Measurements from ENCODE around the gene ZNF576. TPM values are rescaled to one million over a fixed set of nuclear protein-coding genes. Genes with fewer than 3 reads are reported as not detected.

ZNF576 gene
- total RNA-seq, 1 donor from 2014 or later: 12.6 TPM

GRCh38 chr19:43589277-43589676, 7.1 kb upstream of the ZNF576 start:
- DNase-seq (ENCODE audit: low spot score in 2 of 2, unreplicated experiment in 2 of 2): no peak
- TF ChIP-seq CTCF (IDR thresholded peaks at IDR 0.05; ENCODE audit: unreplicated experiment): no peak
- Mint-ChIP-seq H3K36me3 (peaks cover 36% of the 10 kb centered on the region), H3K9me3 (no peaks in the 10 kb centered on the region), H3K27ac (peak overlapping the region; percentile 17), H3K4me3 (no peak overlapping the region), H3K27me3 (ENCODE audit: low read depth) (no peaks in the 10 kb centered on the region), H3K4me1 (peaks cover 9% of the 10 kb centered on the region)

- Mint-ChIP-seq H3K4me1 (peaks cover 9% of the 10 kb centered on the region), H3K9me3 (no peaks in the 10 kb centered on the region), H3K36me3 (peaks cover 34% of the 10 kb centered on the region), H3K4me3 (no peak overlapping the region), H3K27ac (peak overlapping the region; percentile 17), H3K27me3 (ENCODE audit: low read depth) (no peaks in the 10 kb centered on the region)
- no peak for TF ChIP-seq CTCF (IDR thresholded peaks at IDR 0.05; ENCODE audit: unreplicated experiment)
- no peak for DNase-seq (ENCODE audit: low spot score in 2 of 2, unreplicated experiment in 2 of 2)
Measured at GRCh38 chr19:43589678-43590077, 6.7 kb upstream of the ZNF576 start.

- no peak overlapping the region for H3K27ac Mint-ChIP-seq
- no peak overlapping the region for H3K4me3 Mint-ChIP-seq
- no peaks in the 10 kb centered on the region for H3K27me3 Mint-ChIP-seq (ENCODE audit: low read depth)
- H3K4me1 Mint-ChIP-seq: peaks cover 19% of the 10 kb centered on the region
- no peak for TF ChIP-seq CTCF (IDR thresholded peaks at IDR 0.05; ENCODE audit: unreplicated experiment)
- H3K9me3 Mint-ChIP-seq: no peaks in the 10 kb centered on the region
- peaks cover 17% of the 10 kb centered on the region for H3K36me3 Mint-ChIP-seq
- DNase-seq (ENCODE audit: low spot score in 2 of 2, unreplicated experiment in 2 of 2): no peak
Measured at GRCh38 chr19:43591904-43592772, 4.3 kb upstream of the ZNF576 start.

- no peak for DNase-seq (ENCODE audit: low spot score in 2 of 2, unreplicated experiment in 2 of 2)
- H3K4me1 Mint-ChIP-seq: peaks cover 26% of the 10 kb centered on the region
- peak overlapping the region; percentile 64 for H3K27ac Mint-ChIP-seq
- H3K27me3 Mint-ChIP-seq (ENCODE audit: low read depth): no peaks in the 10 kb centered on the region
- H3K36me3 Mint-ChIP-seq: peaks cover 17% of the 10 kb centered on the region
- no peaks in the 10 kb centered on the region for H3K9me3 Mint-ChIP-seq
- TF ChIP-seq CTCF (IDR thresholded peaks at IDR 0.05; ENCODE audit: unreplicated experiment): no peak
- no peak overlapping the region for H3K4me3 Mint-ChIP-seq
Measured at GRCh38 chr19:43592800-43593350, 3.5 kb upstream of the ZNF576 start.

- Mint-ChIP-seq H3K27ac (peak overlapping the region; percentile 81), H3K4me3 (peak overlapping the region; percentile 98), H3K9me3 (no peaks in the 10 kb centered on the region), H3K4me1 (peaks cover 29% of the 10 kb centered on the region), H3K27me3 (ENCODE audit: low read depth) (no peaks in the 10 kb centered on the region), H3K36me3 (peaks cover 17% of the 10 kb centered on the region)
- no peak for DNase-seq (ENCODE audit: low spot score in 2 of 2, unreplicated experiment in 2 of 2)
- TF ChIP-seq CTCF (IDR thresholded peaks at IDR 0.05; ENCODE audit: unreplicated experiment): no peak
Measured at GRCh38 chr19:43594081-43594697, 2.2 kb upstream of the ZNF576 start.
